Erythroblast (primary cell): ENCODE results near the gene SMOC2.

Experiments used
- GATA1 ChIP-seq: IDR thresholded peaks from 2 replicates; pipeline ENCODE4 v1.6.1; 2011; ENCODE audit warnings: low read depth, mild to moderate bottlenecking, control low read depth, low read length, moderate library complexity
- POLR2A ChIP-seq: IDR thresholded peaks from 2 replicates; pipeline ENCODE4 v1.6.1; 2011; ENCODE audit warnings: mild to moderate bottlenecking, low read length

DNA sequence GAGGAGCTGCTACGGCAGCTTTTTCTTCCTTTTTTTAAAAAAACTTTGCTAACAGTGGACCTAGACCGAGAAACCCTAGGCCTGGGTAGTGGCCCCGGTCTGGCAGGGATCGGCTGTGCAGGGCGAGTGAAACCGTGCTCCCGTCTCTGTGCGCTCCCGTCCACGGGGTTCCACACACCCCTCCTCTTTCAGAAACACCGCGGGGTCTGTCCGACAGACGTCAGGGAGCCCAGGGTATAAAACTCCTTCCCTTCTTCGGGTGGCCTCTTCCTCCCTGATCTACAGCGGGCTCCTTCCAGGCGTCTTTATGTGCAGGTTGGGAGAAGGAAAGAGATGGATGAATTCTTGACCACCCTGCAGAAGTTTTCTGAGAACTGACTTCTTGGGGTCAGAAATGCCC lies 27.1 kb upstream of the SMOC2 start:
- TF ChIP-seq POLR2A (no peak), GATA1 (no peak)
